ENCODE measurements around the gene ALK.

- TF ChIP-seq CTCF (conservative IDR thresholded peaks at IDR 0.05 in 1 of 2, IDR thresholded peaks at IDR 0.05 in 1 of 2; ENCODE audit: low read depth in 1 of 2, low read length in 2 of 2) (no peak), EZH2 (IDR thresholded peaks at IDR 0.05; ENCODE audit: low read length, missing control alignments) (no peak)
Measured at GRCh38 chr2:29617351-29617750, 304.0 kb downstream of the ALK start.
